NCI-H146 treated with DMSO at 0.1 percent for 48 hours (cell line): Measurements from ENCODE around the gene MCF2L2.

Source experiments
- DNase-seq: peaks from one replicate; lab custom pipeline; 2025; ENCODE audit not compliant: unreplicated experiment; lab: John Stamatoyannopoulos, UW

Gene MCF2L2

DNA sequence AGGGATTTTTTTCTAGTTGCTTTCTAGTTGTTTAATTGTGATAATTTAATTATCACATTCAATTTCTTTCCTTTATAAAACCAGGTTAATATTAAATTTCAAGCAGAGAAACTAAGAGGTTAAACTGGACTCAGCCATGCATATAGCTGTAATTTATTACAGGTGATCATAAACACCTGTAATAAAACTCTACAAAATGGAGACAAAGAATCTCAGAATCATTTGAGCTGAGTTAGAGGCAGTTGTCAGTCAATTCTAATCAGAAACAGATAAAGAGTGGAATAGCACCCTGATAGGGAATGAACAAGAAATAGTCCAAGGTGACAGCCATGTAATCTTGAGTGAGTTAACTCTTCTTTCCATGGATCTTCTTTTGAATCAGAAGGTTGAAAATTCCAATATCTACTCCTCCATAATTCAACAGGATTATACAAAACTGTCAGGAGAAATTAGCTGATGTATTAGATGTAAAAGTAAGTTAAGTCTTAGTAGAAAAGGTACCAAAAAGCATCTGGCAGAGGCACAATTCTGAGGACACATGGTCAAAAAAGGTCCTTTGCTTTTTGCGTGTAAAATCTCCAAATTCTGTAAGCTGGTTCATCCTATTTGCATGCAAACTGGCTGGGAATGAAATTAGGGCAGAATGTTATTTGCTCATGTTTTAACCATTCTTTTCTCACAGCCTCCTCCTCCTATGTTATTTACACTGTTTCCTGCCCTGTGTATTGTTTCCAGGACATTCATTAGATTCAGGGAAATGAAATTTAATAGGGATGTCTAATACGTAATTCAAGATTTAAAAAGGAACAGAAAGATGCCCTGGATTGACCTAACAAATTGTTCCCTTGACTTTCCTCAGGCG, 214.8 kb downstream of the MCF2L2 start:
- no peak for DNase-seq

- no peak for DNase-seq
Measured at GRCh38 chr3:183212565-183212964, 215.9 kb downstream of the MCF2L2 start.

DNA sequence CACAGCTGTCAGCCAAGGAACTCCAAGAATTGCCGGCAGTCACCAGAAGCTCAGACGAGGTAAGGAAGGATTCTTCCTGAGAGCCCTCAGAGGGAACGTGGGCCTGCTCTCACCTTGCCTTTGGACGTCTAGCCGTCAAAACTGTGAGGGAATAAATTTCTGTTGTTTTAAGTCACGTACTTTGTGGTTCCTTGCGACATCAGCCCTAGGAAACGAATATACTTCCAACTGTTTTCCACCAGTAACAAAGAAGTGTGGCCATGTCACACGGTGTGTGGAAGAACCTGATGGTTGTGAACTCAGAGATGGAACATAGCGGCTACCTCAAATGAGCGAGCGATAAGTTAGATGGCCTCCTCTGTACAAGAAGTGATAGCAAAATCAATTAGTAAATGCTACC, 216.3 kb downstream of the MCF2L2 start:
- DNase-seq = no peak

GRCh38 chr3:183211352-183211751, 217.1 kb downstream of the MCF2L2 start:
- no peak for DNase-seq

GRCh38 chr3:183210862-183211341, 217.5 kb downstream of the MCF2L2 start:
- no peak for DNase-seq

- DNase-seq = no peak
Measured at GRCh38 chr3:183210341-183210740, 218.1 kb downstream of the MCF2L2 start.

DNA sequence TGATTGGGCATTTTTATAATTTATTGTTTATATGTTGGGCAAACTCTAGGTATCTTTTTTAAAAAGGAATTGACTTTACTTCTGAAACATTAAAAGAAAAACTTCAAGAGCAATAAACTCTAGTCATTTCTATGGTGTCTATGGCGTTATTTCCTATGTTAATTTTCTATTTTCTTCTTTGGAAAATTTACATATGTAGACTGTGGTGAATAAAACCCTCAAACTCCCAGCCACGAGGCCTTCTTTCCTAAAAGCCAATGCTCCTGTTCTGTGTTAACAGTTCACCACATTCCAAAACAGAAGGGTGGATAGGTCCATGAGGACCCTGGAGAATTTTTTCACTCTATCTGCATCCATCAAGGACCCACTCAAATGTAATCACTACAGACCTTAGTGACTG, 219.6 kb downstream of the MCF2L2 start:
- DNase-seq = no peak

DNA sequence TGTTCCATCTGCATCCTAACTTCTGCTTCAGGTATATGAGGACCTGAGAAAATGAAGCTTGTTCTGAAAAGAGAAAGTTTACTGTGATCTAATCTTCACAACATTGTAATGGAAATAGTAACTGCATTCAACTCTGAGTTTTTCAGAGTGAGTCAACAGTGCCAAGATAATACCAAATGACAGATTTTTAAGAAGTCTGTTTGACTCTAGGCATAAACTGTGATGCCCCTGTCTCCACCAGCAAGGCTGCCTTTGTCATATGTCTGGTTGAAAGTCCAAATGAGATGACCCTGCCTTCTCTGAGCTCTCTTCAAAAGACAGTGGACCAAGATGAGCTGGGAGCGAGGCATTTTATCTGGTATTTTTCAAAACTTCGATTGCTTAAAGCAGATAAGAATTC, 220.2 kb downstream of the MCF2L2 start:
- DNase-seq = no peak

DNA sequence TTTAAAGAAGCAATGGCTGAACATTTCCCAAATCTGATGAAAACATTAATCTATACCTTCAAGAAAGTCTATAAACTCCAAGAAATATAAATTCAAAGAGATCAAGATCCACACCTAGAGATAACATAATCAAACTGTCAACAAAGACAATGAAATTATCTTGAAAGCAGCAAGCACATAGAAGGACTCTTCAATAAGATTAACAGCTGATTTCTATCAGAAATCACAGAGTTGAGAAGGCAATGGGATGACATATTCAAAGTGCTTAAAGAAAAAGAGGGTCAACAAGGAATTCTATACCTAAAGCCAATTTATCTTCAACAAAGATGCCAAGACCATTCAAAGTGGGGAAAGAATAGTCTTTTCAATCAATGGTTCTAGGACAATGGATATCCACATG, 224.7 kb downstream of the MCF2L2 start:
- no peak for DNase-seq

DNA sequence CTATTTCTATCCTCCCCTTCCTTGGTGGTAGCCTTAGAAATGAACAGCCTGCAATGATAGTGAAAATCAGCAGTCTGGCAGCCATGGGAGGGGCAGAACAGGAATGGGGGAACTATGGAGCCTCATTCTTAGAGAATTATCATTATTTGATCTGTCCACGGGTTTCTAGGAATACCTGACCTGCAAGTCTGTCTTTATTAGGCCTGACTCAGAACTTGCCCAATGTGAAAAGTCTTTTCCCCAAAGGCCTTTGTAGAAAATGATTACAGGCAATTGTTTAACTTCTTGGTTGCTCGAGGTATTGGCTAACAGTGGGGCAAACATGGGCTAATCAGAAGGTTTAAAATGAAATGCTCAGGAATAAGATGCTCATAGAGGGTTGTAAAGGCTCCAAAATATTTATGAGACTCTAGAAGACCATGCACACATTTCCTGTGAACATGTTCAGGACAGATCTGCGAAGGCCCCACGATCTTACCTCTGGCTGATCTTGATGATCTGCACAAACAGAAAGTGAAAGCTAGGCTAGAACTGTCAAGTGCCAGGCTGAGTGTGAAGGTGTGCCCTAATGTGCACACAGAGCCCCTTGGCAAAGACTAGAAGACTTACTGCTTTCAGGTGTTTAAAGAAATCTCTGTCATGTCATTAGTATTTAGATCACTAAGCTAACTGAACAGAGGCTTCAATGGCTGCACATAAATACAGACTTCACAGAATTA, 226.3 kb downstream of the MCF2L2 start:
- DNase-seq = no peak

- no peak for DNase-seq
Measured at GRCh38 chr3:183198939-183199338, 229.5 kb downstream of the MCF2L2 start.

DNA sequence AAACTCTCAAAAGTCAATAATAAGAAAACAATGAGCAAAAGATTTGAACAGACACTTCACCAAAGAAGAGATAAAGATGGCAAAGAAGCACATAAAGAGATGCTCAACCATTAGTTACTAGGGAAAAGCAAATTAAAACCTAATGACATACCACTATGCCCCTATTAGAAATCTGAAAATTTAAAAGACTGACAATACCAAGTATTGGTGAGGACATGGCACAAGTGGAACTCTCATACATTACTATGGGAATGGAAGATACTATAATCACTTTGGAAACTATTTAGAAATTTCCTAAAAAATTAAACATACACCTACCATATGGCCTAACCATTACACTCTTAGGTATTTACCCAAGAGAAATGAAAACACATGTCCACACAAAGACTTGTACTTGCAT, 230.7 kb downstream of the MCF2L2 start:
- DNase-seq = no peak

DNA sequence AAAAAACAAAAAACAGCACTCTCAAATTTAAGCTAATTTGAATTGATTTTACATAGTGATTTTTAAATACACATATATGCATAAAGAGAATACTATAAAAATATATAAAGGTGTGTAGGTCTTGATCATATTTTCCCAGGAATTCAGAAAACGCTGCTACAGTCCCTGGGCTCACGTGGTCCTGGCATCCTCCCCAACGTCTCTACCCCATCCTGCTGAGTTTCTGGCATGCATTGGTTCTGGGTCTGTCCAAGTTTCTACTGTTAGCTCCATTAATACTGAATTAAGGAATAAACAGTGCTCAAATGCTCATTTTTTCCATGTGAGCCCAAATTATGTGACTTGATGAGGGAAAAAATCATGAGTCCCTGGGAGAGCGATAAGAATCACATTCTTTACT, 233.2 kb downstream of the MCF2L2 start:
- DNase-seq = no peak

- peak; percentile 96 for DNase-seq
Measured at GRCh38 chr3:183193762-183194689, 234.4 kb downstream of the MCF2L2 start.

GRCh38 chr3:183192650-183193300, 235.6 kb downstream of the MCF2L2 start:
- DNase-seq = peak; percentile 86

GRCh38 chr3:183189641-183190040, 238.8 kb downstream of the MCF2L2 start:
- no peak for DNase-seq

DNA sequence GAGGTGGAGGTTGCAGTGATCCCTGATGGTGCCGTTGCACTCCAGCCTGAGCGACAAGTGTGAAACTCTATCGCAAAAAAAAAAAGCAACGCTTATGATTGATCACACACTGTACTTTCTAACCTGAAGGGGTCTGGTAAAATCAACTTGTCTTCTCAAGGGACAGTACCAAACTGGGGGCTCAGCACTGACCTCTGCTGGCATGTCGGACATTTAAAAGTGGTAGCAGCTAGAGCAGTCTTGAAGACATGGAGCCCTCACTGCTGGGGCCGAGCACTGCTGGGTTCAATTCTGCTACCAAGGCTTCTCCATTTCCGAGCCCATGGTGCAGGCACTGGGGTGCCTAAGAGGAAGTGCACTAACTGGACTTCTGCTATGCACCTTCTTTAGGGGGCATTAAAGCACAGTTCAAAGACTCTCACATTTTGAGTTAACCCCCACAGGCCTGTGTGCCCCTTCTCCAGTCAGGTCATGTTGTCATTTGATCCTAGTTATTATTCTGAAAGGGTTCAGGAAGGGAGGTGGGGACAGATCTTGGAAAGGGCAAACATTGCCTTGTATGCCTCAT, 239.4 kb downstream of the MCF2L2 start:
- no peak for DNase-seq

DNA sequence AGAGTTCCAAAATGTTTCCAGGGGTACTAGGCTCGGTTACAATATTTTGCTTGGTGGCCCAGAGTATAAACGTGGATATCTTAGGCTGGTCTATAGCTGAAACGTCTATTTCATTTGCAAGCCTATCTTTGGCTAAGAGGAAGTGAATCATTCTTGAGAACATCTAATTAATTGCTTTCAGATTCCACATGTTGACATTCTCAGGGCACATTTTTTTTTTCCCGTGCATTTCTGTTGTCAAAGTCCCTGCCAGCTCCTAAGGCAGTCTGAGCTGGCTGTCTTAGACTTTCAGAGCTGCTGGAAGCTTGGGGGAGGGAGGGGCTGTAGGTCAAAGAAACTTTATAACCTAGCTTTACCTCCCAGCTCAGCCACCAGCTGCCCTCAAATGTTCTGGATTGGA, 242.7 kb downstream of the MCF2L2 start:
- no peak for DNase-seq

DNA sequence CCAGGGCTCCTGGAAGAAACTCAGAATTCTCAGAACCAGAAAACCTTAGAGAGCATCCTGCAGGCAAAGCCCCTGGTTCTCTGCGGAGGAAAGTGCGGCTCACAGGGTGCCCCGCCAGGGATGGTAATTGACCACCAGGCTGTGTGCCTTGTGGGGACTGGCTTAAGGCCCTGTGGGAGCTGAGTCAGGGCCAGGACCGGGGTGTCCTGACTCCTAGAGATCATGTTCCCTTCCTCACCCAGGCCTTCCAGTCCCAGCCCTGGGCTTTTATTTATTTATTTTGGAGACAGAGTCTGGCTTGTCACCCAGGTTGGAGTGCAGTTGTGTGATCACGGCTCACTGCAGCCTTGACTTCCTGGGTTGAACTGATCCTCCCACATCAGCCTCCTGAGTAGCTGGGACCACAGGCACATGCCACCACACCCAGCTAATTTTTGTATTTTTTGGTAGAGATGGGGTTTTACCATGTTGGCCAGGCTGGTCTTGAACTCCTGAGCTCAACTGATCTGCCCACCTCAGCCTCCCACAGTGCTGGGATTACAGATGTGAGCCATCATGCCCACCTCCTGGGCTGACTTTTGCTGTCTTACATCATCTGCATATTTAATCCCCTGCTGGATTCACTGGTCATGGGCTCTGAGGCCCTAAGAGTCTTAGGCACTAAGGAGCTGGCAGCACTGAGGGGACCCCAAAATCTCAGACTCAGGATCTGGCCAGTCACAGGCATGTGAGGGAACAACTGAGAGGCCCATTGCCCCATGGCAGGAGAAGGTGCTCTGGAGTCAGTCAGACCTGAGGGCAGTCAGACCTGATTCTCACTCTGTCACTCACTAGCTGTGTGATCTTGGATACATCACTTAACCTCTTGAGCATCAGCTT, 245.4 kb downstream of the MCF2L2 start:
- DNase-seq = no peak
